ENCODE data around the gene ABCG8.

DNA sequence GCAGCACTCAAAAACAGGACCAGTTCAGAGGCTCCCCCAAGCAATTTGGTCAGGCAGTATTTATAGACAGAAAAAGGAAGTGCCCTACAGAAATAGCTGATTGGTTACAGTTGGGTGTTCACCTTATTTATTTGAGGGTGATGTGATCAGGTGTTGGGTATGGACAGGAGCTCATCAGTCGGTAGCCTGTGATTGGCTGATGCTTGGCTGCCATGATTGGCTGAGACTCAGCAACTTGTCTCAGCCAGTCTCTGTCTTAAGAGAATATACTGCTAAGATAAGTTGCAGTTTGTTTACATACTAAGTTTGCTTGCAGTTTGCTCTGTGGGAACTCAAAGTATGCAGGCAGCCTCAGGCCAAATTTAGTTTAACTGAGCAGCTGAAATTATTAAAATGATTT lies 9.4 kb downstream of the ABCG8 start:
- TF ChIP-seq, protein P1, sequence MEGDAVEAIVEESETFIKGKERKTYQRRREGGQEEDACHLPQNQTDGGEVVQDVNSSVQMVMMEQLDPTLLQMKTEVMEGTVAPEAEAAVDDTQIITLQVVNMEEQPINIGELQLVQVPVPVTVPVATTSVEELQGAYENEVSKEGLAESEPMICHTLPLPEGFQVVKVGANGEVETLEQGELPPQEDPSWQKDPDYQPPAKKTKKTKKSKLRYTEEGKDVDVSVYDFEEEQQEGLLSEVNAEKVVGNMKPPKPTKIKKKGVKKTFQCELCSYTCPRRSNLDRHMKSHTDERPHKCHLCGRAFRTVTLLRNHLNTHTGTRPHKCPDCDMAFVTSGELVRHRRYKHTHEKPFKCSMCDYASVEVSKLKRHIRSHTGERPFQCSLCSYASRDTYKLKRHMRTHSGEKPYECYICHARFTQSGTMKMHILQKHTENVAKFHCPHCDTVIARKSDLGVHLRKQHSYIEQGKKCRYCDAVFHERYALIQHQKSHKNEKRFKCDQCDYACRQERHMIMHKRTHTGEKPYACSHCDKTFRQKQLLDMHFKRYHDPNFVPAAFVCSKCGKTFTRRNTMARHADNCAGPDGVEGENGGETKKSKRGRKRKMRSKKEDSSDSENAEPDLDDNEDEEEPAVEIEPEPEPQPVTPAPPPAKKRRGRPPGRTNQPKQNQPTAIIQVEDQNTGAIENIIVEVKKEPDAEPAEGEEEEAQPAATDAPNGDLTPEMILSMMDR (conservative IDR thresholded peaks at IDR 0.05 in 1 of 2, IDR thresholded peaks at IDR 0.05 in 1 of 2; ENCODE audit: extremely low read depth in 1 of 2, insufficient read depth in 1 of 2, low read depth in 1 of 2, low read length in 2 of 2): no peak
- TF ChIP-seq EZH2 (IDR thresholded peaks at IDR 0.05; ENCODE audit: borderline replicate concordance, low read length): no peak
